ENCODE measurements around the gene DCAF5.
A peak's percentile ranks its signal among the peaks of the same experiment; 100 is the strongest.

DCAF5 gene

DNA sequence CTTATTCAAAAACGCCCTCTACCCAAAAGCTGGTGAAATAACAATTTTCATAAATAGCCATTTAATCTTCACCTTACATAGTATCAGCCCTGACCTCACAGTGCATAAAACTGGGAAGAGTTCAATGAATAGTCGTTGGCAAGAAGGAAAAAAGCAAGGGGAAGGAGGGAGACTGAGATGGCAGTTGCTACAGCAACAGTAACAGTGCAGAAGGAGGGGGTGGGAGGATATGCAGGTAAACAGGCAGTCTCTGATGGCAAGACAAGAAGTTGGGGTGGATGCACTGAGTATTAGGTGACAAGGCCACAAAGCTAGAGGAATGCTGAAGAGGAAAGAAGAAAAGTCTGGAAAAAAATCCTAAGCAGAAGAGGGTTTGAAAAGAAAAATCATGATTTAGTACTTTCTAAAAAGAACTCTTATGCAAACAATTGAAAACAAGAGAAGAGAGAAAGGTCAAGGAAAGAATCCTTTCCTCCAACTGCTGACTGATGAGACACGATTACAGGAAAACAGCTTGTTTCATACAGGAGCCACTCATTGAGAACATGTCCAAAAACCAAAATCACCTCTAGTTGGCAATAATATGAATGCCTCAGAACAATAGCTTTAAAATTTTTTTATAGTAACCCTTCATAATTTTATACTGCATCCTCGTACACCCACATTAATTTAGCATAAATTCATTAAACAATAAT lies 56.0 kb downstream of the DCAF5 start:
- Histone ChIP-seq H3K4me3 (ENCODE audit: extremely low read depth, insufficient read depth, low read length, poor library complexity, severe bottlenecking) (no peak overlapping the region), H3K9me3 (ENCODE audit: control insufficient read depth, low read length) (no peaks in the 10 kb centered on the region), H3K36me3 (ENCODE audit: control insufficient read depth, insufficient read depth, low read length) (peaks cover 5% of the 10 kb centered on the region), H3K4me1 (ENCODE audit: control insufficient read depth, insufficient read depth, low read length, poor library complexity, severe bottlenecking) (peaks cover 50% of the 10 kb centered on the region), H3K27ac (ENCODE audit: low read depth, low read length, severe bottlenecking) (no peak overlapping the region)
- 52 to 100% methylated on average over 1 to 2 of the region's 4 CpGs for WGBS, 2 experiments (ENCODE audit: insufficient coverage in 2 of 2)

DNA sequence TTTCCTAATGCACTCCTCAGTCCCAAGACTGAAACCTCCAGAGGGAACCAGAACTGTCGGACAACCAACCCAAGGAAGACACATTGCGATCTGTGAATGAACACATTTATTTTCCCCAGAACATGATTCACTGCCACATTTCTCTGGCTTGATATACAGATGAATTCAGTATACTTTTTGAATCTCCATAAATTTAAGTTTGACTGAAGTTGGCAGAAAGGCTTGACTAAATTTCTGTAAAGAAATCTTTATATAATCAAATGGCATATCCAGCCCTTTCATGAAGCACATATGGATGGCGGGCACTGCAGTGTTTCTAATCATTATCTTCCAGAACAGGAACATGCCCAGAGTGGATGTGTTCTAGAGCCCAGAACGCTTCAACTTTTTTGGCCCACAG lies 56.7 kb downstream of the DCAF5 start:
- H3K27ac ChIP-seq (ENCODE audit: low read depth, low read length, severe bottlenecking) = no peak overlapping the region
- H3K36me3 ChIP-seq (ENCODE audit: control insufficient read depth, insufficient read depth, low read length) = peaks cover 12% of the 10 kb centered on the region
- no peak overlapping the region for H3K4me3 ChIP-seq (ENCODE audit: extremely low read depth, insufficient read depth, low read length, poor library complexity, severe bottlenecking)
- no peaks in the 10 kb centered on the region for H3K9me3 ChIP-seq (ENCODE audit: control insufficient read depth, low read length)
- H3K4me1 ChIP-seq (ENCODE audit: control insufficient read depth, insufficient read depth, low read length, poor library complexity, severe bottlenecking) = peaks cover 52% of the 10 kb centered on the region
- WGBS, 2 experiments (ENCODE audit: insufficient coverage in 2 of 2) = 93 to 100% methylated on average over 2 to 3 of the region's 4 CpGs

DNA sequence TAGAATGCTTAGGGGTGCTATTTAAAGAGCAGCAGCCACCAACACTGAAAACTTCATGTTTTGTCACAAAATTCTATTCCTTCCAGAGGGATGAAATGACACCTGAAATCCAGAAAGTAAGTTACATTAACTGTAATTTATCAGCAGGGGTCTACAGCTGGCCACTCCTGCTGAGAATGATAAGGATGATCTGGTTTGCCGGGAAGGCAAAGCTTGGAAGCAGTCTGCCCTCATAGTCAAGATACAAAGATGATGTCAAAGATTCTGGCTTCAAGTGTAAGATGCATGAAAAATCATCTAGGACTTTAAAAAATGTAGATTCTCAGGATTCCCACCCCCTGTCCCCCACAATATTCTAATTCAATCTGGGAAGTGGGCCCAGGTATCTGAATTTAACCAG lies 58.4 kb downstream of the DCAF5 start:
- Histone ChIP-seq H3K27ac (ENCODE audit: low read depth, low read length, severe bottlenecking) (peak overlapping the region; percentile 95), H3K4me1 (ENCODE audit: control insufficient read depth, insufficient read depth, low read length, poor library complexity, severe bottlenecking) (peaks cover 52% of the 10 kb centered on the region), H3K4me3 (ENCODE audit: extremely low read depth, insufficient read depth, low read length, poor library complexity, severe bottlenecking) (no peak overlapping the region), H3K36me3 (ENCODE audit: control insufficient read depth, insufficient read depth, low read length) (peaks cover 25% of the 10 kb centered on the region), H3K9me3 (ENCODE audit: control insufficient read depth, low read length) (no peaks in the 10 kb centered on the region)
- whole genome bisulfite sequencing, 2 experiments (ENCODE audit: insufficient coverage in 2 of 2) = 100% methylated on average over 1 of the region's 1 CpG; no CpG with 5 or more reads in 1 of the 2 experiments

DNA sequence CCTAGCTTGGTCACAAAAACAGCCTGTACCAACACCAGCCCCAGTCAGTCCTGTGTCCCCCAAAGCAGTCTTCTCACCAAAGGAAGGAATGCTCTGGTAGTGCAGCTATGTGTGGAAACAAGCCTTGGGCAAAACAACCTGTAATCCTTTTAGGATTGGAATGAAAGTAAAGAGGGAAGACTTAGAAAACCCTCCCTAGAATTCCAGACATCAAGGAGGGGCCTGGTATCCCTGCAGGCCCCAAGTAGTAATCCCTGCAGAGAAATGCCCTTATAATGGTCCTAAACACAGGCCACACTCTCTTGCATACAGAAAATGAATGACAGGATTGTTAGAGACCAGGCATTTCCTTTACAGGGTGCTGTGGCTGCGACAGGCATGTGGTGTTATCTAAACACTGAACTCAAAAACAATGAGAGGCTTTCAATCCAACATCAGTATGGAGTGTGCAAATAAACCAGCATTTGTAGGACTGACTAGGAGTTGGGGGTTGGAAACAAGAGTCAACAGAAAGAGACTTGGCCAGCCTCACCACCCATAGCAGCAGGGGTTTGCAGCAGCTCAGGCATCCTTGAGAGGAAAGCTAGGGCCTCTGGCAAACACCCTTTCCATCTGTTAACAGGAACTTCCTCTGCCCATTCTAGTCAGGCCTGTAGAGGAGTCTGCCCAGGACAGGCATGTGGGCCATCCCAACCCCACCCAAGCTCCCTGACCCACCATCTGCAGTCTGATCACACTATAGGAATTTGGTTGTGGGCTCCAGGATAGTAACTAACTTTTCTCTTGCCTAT lies 59.1 kb downstream of the DCAF5 start:
- no peaks in the 10 kb centered on the region for H3K9me3 ChIP-seq (ENCODE audit: control insufficient read depth, low read length)
- H3K4me3 ChIP-seq (ENCODE audit: extremely low read depth, insufficient read depth, low read length, poor library complexity, severe bottlenecking) = no peak overlapping the region
- WGBS, 2 experiments (ENCODE audit: insufficient coverage in 2 of 2) = no CpG with 5 or more reads among the region's 1 CpG
- peaks cover 52% of the 10 kb centered on the region for H3K4me1 ChIP-seq (ENCODE audit: control insufficient read depth, insufficient read depth, low read length, poor library complexity, severe bottlenecking)
- H3K27ac ChIP-seq (ENCODE audit: low read depth, low read length, severe bottlenecking) = peak overlapping the region; percentile 95
- H3K36me3 ChIP-seq (ENCODE audit: control insufficient read depth, insufficient read depth, low read length) = peaks cover 31% of the 10 kb centered on the region

DNA sequence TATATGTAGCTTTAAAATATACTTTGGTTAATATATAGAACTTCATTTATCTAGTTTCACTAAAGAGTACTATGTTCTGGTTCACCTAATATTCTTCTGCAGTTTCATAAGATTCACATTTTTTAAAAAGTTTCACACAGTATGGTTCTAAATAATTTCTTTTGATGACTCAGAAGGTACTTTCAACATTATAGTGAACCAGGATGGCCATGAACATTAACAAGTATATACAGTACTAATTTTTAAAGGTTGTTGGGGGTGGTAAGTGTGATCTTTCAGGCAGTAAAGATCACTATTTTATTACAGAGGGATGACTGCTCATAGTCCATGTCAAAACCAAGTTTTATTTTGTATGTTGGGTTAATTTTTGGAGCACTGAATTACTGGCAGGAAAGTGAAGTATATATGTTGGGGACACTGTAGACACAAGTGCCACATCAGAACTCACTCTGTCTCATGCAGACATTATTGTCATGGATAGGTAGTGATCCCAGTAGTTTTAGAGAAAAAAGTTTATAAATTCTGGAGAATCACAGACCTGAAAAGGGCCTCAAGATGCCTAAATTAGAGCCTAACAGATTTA lies 60.0 kb downstream of the DCAF5 start:
- Histone ChIP-seq H3K36me3 (ENCODE audit: control insufficient read depth, insufficient read depth, low read length) (peaks cover 31% of the 10 kb centered on the region), H3K27ac (ENCODE audit: low read depth, low read length, severe bottlenecking) (peak overlapping the region; percentile 95), H3K4me3 (ENCODE audit: extremely low read depth, insufficient read depth, low read length, poor library complexity, severe bottlenecking) (no peak overlapping the region), H3K9me3 (ENCODE audit: control insufficient read depth, low read length) (no peaks in the 10 kb centered on the region), H3K4me1 (ENCODE audit: control insufficient read depth, insufficient read depth, low read length, poor library complexity, severe bottlenecking) (peaks cover 52% of the 10 kb centered on the region)

DNA sequence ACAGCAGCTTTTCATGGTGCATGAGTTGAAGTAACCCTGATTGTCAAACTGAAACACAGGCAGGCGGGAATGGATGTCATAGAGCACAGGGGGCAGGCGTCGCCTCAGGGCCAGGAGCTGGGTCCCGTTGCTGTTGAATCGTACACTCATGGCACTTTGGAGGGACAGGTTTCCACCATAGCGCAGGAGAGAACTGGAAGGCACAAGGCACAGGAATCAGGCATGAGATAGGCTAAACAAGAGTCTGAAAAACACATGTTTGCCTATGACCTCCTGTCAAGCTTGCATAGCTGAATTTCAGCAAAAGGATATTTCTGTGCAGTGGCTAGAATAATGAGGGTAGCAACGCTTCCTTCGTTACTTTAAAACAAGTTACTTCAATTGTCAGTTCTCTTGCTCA lies 61.2 kb downstream of the DCAF5 start:
- Histone ChIP-seq H3K9me3 (ENCODE audit: control insufficient read depth, low read length) (no peaks in the 10 kb centered on the region), H3K4me3 (ENCODE audit: extremely low read depth, insufficient read depth, low read length, poor library complexity, severe bottlenecking) (no peak overlapping the region), H3K36me3 (ENCODE audit: control insufficient read depth, insufficient read depth, low read length) (peaks cover 40% of the 10 kb centered on the region), H3K27ac (ENCODE audit: low read depth, low read length, severe bottlenecking) (no peak overlapping the region), H3K4me1 (ENCODE audit: control insufficient read depth, insufficient read depth, low read length, poor library complexity, severe bottlenecking) (peaks cover 45% of the 10 kb centered on the region)
- 97% methylated on average over 6 of the region's 8 CpGs for WGBS, 2 experiments (ENCODE audit: insufficient coverage in 2 of 2)

DNA sequence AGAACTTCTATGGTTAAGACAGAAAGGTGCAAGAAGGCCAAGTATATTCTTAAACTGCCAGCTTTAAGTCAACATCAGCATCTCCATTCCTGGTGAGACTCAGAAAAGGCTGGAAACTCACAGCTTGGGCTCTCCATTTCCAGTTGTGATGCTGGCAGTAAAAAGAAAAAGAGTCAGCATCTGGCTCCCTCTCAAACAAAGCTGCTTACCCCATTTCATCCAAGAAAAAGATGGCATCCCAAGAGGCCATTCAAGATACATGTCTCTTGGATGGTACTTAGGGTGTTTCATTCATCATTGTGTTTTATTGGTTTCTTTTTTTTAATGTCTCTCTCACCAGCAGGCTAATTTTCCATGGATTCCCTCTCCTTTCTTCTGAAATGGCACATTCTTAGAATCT lies 61.9 kb downstream of the DCAF5 start:
- Histone ChIP-seq H3K36me3 (ENCODE audit: control insufficient read depth, insufficient read depth, low read length) (peaks cover 42% of the 10 kb centered on the region), H3K27ac (ENCODE audit: low read depth, low read length, severe bottlenecking) (no peak overlapping the region)

DNA sequence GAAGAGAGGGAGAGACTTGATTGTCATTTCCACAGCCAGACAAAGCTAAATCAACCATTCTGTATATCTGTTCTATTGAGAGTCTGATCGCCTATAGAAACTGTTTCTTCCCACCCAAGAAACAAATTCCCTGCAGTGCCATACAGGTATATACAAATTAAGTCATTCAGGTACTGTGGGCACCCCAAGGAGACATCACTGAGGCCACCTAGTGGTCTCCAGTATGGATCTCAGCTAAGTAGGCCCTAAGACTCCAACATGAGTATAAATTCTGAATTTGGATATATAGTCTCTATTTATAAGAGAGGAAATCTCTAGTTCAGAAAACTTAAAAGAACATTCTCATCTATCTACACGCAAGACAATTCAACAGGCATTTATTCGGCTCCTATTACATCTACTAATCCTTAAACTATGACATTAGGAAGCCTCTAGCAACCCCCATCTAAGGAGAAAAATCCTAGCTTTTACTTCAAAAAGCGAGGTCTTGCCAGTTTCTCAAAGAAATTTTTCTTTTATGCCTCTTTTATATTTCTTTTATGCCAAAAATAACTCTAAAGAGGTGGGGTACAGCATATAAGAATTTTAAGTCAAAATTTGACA lies 62.6 kb downstream of the DCAF5 start:
- no peak overlapping the region for H3K27ac ChIP-seq (ENCODE audit: low read depth, low read length, severe bottlenecking)

More for the DNA sequence above, 61.9 kb downstream of the DCAF5 start:
- no peak overlapping the region for H3K4me3 ChIP-seq (ENCODE audit: extremely low read depth, insufficient read depth, low read length, poor library complexity, severe bottlenecking)
- H3K9me3 ChIP-seq (ENCODE audit: control insufficient read depth, low read length) = no peaks in the 10 kb centered on the region
- H3K4me1 ChIP-seq (ENCODE audit: control insufficient read depth, insufficient read depth, low read length, poor library complexity, severe bottlenecking) = peaks cover 40% of the 10 kb centered on the region

DNA sequence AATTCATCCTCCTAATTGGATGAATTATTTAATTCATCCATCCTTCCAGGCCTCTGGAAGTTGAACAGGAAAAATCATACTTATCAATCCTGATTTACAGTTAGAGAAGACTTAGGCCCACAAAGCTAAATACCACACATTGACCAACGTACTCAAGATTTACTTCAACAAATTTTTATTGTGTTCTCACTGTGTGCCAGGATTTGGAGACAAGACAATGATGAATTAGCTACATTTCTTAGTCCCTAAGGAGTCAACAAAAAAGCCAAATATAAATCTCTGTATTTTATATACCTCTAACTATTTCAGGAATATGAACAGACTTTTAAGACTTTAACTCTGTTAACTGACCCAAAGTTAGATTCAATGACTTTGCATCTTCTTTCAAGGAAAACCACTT lies 63.9 kb downstream of the DCAF5 start:
- WGBS, 2 experiments (ENCODE audit: insufficient coverage in 2 of 2) = 100% methylated on average over 1 of the region's 1 CpG; no CpG with 5 or more reads in 1 of the 2 experiments
- Histone ChIP-seq H3K9me3 (ENCODE audit: control insufficient read depth, low read length) (no peaks in the 10 kb centered on the region), H3K27ac (ENCODE audit: low read depth, low read length, severe bottlenecking) (peak overlapping the region; percentile 32), H3K4me1 (ENCODE audit: control insufficient read depth, insufficient read depth, low read length, poor library complexity, severe bottlenecking) (peaks cover 21% of the 10 kb centered on the region), H3K4me3 (ENCODE audit: extremely low read depth, insufficient read depth, low read length, poor library complexity, severe bottlenecking) (no peak overlapping the region), H3K36me3 (ENCODE audit: control insufficient read depth, insufficient read depth, low read length) (peaks cover 51% of the 10 kb centered on the region)

More for the DNA sequence above, 62.6 kb downstream of the DCAF5 start:
- Histone ChIP-seq H3K9me3 (ENCODE audit: control insufficient read depth, low read length) (no peaks in the 10 kb centered on the region), H3K4me3 (ENCODE audit: extremely low read depth, insufficient read depth, low read length, poor library complexity, severe bottlenecking) (no peak overlapping the region), H3K36me3 (ENCODE audit: control insufficient read depth, insufficient read depth, low read length) (peaks cover 45% of the 10 kb centered on the region), H3K4me1 (ENCODE audit: control insufficient read depth, insufficient read depth, low read length, poor library complexity, severe bottlenecking) (peaks cover 33% of the 10 kb centered on the region)
- WGBS, 2 experiments (ENCODE audit: insufficient coverage in 2 of 2) = 69 to 84% methylated on average over 2 of the region's 4 CpGs

DNA sequence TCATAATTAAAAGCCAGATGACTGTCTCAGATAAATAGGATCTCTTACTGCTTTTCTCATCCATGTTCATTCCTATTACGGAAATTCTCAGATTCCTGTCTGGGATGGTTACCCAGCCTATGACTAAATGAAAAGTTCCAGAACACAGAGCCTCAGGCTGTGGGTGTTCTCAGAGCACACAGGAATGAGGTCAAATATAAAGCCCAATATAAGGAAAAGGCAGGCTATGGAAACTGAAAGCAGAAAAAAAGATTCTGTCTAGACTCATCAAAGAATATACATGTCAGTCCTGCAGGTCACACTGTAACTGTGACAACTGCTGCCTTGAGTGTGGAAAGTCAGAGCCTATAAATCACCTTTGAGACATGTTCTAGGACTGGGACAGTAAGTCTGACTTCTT lies 64.3 kb downstream of the DCAF5 start:
- Histone ChIP-seq H3K9me3 (ENCODE audit: control insufficient read depth, low read length) (no peaks in the 10 kb centered on the region), H3K4me1 (ENCODE audit: control insufficient read depth, insufficient read depth, low read length, poor library complexity, severe bottlenecking) (peaks cover 22% of the 10 kb centered on the region), H3K36me3 (ENCODE audit: control insufficient read depth, insufficient read depth, low read length) (peaks cover 56% of the 10 kb centered on the region), H3K4me3 (ENCODE audit: extremely low read depth, insufficient read depth, low read length, poor library complexity, severe bottlenecking) (no peak overlapping the region), H3K27ac (ENCODE audit: low read depth, low read length, severe bottlenecking) (peak overlapping the region; percentile 32)
- 100% methylated on average over 1 of the region's 1 CpG for WGBS, 2 experiments (ENCODE audit: insufficient coverage in 2 of 2)
